C4-2B (cell line): ENCODE results near the gene VGLL1.

Source experiments
- ZFX ChIP-seq: fragments of 450-650 bp; IDR thresholded peaks from 2 replicates; pipeline ENCODE4 v1.6.1; 2017
- TF ChIP-seq, protein P1 (sequence below): fragments of 450-650 bp; conservative IDR thresholded peaks from 2 replicates; pipeline ENCODE4 v1.5.1; 2017; ENCODE audit warnings: mild to moderate bottlenecking

DNA sequence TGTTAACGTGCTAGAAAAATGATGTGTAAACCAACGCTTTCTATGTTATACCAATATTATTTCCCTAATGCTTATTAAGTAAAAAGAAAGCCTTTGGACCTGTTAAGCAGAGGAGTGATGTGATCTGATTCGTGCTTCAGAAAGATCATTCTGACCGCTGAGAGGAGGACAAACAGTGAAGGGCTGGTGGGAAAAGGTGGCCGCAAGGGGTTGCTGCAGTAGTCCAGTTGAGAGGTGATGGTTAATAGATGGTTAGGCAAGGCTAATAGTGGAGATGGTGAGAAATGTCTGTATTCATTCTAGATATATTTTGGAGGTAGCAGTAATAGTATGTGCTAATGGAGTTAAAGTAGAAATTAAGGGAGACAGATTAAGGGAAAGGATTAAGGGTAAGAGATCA lies 12.9 kb upstream of the VGLL1 start:
- TF ChIP-seq, protein P1, sequence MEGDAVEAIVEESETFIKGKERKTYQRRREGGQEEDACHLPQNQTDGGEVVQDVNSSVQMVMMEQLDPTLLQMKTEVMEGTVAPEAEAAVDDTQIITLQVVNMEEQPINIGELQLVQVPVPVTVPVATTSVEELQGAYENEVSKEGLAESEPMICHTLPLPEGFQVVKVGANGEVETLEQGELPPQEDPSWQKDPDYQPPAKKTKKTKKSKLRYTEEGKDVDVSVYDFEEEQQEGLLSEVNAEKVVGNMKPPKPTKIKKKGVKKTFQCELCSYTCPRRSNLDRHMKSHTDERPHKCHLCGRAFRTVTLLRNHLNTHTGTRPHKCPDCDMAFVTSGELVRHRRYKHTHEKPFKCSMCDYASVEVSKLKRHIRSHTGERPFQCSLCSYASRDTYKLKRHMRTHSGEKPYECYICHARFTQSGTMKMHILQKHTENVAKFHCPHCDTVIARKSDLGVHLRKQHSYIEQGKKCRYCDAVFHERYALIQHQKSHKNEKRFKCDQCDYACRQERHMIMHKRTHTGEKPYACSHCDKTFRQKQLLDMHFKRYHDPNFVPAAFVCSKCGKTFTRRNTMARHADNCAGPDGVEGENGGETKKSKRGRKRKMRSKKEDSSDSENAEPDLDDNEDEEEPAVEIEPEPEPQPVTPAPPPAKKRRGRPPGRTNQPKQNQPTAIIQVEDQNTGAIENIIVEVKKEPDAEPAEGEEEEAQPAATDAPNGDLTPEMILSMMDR: 0 out of 2 replicates have a peak, but pooled peaks have one; percentile 4
- no peak for TF ChIP-seq ZFX
